ENCODE measurements around the gene OLFML2B.

The OLFML2B gene

GRCh38 chr1:161972828-161973227 lies 50.8 kb downstream of the OLFML2B start:
- DNase-seq, result no peak

GRCh38 chr1:161970633-161971032 lies 53.0 kb downstream of the OLFML2B start:
- DNase-seq, result no peak

GRCh38 chr1:161970036-161970435 lies 53.6 kb downstream of the OLFML2B start:
- no peak for DNase-seq

GRCh38 chr1:161966067-161966466 lies 57.6 kb downstream of the OLFML2B start:
- DNase-seq, result no peak

- no peak for DNase-seq
Measured at GRCh38 chr1:161962091-161962887, 61.4 kb downstream of the OLFML2B start.

- DNase-seq, result no peak
Measured at GRCh38 chr1:161958425-161958824, 65.2 kb downstream of the OLFML2B start.

GRCh38 chr1:161956930-161957329 lies 66.7 kb downstream of the OLFML2B start:
- no peak for DNase-seq

GRCh38 chr1:161956097-161956496 lies 67.6 kb downstream of the OLFML2B start:
- DNase-seq, result no peak

GRCh38 chr1:161955606-161956005 lies 68.1 kb downstream of the OLFML2B start:
- DNase-seq, result no peak

GRCh38 chr1:161954466-161954865 lies 69.2 kb downstream of the OLFML2B start:
- no peak for DNase-seq

GRCh38 chr1:161954050-161954449 lies 69.6 kb downstream of the OLFML2B start:
- no peak for DNase-seq

GRCh38 chr1:161953256-161953920 lies 70.3 kb downstream of the OLFML2B start:
- no peak for DNase-seq

GRCh38 chr1:161952607-161953172 lies 71.0 kb downstream of the OLFML2B start:
- no peak for DNase-seq

GRCh38 chr1:161951646-161952045 lies 72.0 kb downstream of the OLFML2B start:
- DNase-seq, result no peak

- DNase-seq, result no peak
Measured at GRCh38 chr1:161950377-161950776, 73.3 kb downstream of the OLFML2B start.

- DNase-seq, result no peak
Measured at GRCh38 chr1:161949548-161949947, 74.1 kb downstream of the OLFML2B start.

GRCh38 chr1:161948435-161948834 lies 75.2 kb downstream of the OLFML2B start:
- DNase-seq, result no peak

GRCh38 chr1:161946071-161946987 lies 77.3 kb downstream of the OLFML2B start:
- DNase-seq, result no peak

GRCh38 chr1:161945306-161946060 lies 78.2 kb downstream of the OLFML2B start:
- DNase-seq, result no peak

- DNase-seq, result no peak
Measured at GRCh38 chr1:161944381-161944780, 79.3 kb downstream of the OLFML2B start.

GRCh38 chr1:161943737-161944136 lies 79.9 kb downstream of the OLFML2B start:
- no peak for DNase-seq

- DNase-seq, result no peak
Measured at GRCh38 chr1:161941726-161942436, 81.8 kb downstream of the OLFML2B start.

Measured in activated CD4-positive, alpha-beta T cell treated with anti-CD3 and anti-CD28 coated beads for 1 hour (primary cell).